Coronary artery (tissue), 2 donors: ENCODE results near the gene PIAS1.
"Not testable (repeated sequence)": the region's sequence is repeated elsewhere in the genome, so short reads cannot be mapped to it uniquely, and the experiment has no call there.

ENCODE experiments used
- DNase-seq: peaks from one replicate; pipeline ENCODE4 v3.0.0-alpha.2; 2017; ENCODE audit warnings: low spot score
- H3K27ac ChIP-seq, 2 donors: fragments of 200-600 bp; sonication (generic); one replicate each; pipeline ENCODE4 v1.5.1; 2016 to 2019
- H3K4me3 ChIP-seq: fragments of 200-600 bp; sonication (generic); 2 replicates; pipeline ENCODE4 v1.5.1; 2016; ENCODE audit warnings: mild to moderate bottlenecking, moderate library complexity
- CTCF ChIP-seq: fragments of 200-600 bp; sonication (generic); IDR thresholded peaks from one replicate; pipeline ENCODE4 v1.5.1; 2019; ENCODE audit warnings: antibody characterized with exemption

The PIAS1 gene

DNA sequence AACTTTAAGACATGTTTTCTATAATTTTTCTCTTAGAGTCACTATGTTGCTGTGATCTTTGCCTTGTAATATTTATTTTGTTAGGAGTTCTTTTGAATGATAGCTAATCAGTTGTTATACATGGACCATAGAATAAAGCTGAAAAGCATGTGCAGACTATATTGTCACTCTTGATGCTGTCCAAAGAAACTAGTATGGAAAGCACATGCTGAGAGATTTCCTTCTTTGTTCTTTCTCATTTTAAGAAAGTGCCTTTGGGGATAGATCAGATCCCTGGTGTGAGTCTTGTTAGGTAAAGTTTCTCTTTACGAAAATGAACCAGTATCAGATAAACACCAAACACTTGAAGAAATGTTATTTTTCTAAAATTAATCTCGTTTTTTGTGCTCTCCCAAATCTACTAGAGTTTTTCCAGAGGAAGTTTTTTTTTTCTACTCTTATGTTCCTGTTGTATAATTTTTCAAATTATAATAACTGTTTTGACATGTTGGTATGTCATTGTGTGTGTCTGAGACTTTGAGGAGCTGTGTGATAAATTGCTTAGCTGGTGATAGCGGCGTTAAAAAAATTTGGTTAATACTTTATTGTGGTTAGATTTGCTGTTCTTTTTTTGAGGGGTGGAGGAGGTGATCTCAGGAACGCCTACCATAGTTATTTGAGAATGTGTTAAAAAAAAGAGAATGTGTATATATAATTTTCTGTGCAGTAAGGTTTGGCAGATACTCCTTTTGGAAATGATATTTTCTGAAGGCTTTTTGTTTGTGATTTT lies 2.2 kb downstream of the PIAS1 start:
- TF ChIP-seq CTCF = no peak
- H3K4me3 ChIP-seq = peak overlapping the region; percentile 93
- peak overlapping the region in 1 of 2 donors; percentile 96 for H3K27ac ChIP-seq
- DNase-seq = no peak

GRCh38 chr15:68057034-68057433 lies 2.9 kb downstream of the PIAS1 start:
- H3K27ac ChIP-seq = no peak overlapping the region
- DNase-seq = no peak
- no peak for TF ChIP-seq CTCF
- H3K4me3 ChIP-seq = peak overlapping the region; percentile 32

DNA sequence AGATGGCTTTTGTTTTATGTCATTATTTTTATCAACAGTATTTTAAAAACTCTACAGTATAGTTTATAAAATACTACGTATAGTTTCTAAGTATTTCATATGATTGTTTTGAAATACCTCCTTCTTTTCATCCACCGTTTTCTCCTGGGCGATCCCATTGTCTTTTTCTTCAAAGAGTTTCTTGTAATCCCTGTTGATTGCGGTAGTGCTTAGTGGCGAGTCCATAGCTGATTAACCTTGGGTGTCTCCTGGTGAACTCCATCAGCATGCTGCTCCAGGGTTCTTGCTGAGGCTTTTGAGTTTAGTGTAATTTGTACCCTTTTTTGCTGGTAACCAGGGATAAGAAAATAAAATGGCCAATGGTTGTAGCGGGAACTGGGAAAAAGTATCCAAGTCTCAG lies 3.6 kb downstream of the PIAS1 start:
- TF ChIP-seq CTCF = no peak
- no peak overlapping the region for H3K4me3 ChIP-seq
- no peak overlapping the region for H3K27ac ChIP-seq
- DNase-seq = no peak

GRCh38 chr15:68058970-68059369 lies 4.9 kb downstream of the PIAS1 start:
- H3K4me3 ChIP-seq, DNase-seq, H3K27ac ChIP-seq: not testable (repeated sequence)

- no peak for TF ChIP-seq CTCF
Observed at GRCh38 chr15:68059630-68060029, 5.5 kb downstream of the PIAS1 start.

GRCh38 chr15:68061171-68061570 lies 7.1 kb downstream of the PIAS1 start:
- DNase-seq = no peak
- H3K4me3 ChIP-seq = no peak overlapping the region
- TF ChIP-seq CTCF = no peak
- H3K27ac ChIP-seq = no peak overlapping the region

More at GRCh38 chr15:68059630-68060029, 5.5 kb downstream of the PIAS1 start:
- Histone ChIP-seq H3K4me3 (no peak overlapping the region), H3K27ac (no peak overlapping the region)
- no peak for DNase-seq

DNA sequence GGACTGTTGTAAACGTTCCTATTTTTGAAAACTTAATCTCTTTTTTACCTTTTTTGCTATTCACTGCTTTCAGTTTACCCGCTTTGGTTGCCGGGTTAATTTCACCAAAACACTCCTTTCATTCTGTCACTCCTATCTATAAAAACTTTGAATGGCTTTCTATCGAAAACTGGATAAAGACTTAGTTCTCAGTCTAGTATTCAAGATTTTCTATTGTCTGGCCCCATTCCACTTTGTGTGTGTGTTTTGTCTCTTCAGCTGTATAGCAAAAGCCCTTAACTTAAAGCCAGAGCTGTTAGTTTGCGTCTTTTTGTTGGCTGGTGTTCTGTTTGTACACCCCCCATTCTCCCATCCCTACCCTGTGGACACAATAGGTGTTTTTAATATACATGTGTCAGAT lies 7.5 kb downstream of the PIAS1 start:
- no peak for TF ChIP-seq CTCF
- DNase-seq = no peak
- no peak overlapping the region for H3K27ac ChIP-seq

More for the DNA sequence above, 7.5 kb downstream of the PIAS1 start:
- no peak overlapping the region for H3K4me3 ChIP-seq
